NCI-H1417 treated with DMSO at 0.1 percent for 48 hours (cell line): ENCODE results near the gene PLA2G4F.

Experiments
- DNase-seq: peaks from one replicate; lab custom pipeline; 2025; lab: John Stamatoyannopoulos, UW

PLA2G4F gene

GRCh38 chr15:42163947-42164550 is 7.6 kb upstream of the PLA2G4F start:
- no peak for DNase-seq

DNA sequence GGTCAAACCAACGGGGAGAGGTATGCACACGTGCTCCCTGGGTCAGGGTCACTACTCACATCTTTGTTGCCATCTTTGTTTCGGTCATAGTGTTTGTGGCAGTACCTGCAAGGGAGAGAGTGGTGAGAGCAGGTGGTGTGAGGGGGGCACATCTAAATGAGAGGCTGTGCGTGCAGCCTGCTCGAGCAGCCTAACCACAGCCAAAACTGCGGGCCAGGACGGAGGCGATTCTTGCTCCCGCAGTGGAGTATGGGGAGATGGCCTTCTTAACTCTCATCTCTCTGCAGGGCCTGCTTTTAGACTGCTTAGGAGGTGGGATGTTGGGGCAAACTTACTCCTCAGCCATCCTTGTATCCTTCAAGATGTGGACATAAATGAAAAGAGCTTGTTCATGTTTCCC is 6.9 kb upstream of the PLA2G4F start:
- no peak for DNase-seq

DNA sequence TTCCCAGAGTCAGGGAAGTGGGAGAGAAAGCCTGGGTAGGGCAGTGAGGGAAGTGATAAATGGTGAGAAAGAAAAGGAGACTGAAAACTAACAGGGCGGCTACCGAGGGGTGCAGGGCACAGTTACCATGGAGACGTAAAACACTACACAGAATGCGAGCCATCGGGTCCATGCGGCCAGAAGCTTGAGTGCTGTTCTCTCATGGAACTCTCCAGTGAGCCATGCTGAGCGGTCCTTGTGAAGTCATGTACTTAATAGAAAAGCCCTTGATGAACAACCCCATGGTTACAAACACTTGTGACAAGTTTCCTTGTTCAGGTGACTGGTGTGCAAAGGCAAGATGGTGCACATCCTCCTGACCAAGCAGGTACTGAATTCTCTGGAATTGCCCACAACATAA is 3.7 kb upstream of the PLA2G4F start:
- DNase-seq: no peak

GRCh38 chr15:42159381-42160015 is 3.1 kb upstream of the PLA2G4F start:
- DNase-seq: no peak

DNA sequence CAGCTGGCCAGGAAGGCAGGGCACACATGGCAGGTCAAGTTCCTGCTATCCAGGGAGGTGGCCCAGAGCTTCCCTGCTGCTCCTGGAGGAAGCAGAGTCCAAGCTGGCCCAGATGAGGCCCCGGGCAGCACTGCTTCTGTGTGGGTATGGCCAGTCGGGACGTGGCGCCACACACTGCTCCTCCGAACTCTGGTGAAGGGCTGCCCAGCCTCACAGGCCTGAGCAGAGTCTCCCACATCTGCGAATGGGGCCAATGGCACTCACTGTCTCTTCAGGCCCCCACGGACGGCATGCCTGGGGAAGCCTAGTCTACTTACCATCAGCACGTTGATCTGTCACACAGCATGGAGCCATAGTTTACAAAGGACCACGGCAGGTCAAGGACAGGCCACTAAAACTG is 2.5 kb upstream of the PLA2G4F start:
- DNase-seq: no peak

DNA sequence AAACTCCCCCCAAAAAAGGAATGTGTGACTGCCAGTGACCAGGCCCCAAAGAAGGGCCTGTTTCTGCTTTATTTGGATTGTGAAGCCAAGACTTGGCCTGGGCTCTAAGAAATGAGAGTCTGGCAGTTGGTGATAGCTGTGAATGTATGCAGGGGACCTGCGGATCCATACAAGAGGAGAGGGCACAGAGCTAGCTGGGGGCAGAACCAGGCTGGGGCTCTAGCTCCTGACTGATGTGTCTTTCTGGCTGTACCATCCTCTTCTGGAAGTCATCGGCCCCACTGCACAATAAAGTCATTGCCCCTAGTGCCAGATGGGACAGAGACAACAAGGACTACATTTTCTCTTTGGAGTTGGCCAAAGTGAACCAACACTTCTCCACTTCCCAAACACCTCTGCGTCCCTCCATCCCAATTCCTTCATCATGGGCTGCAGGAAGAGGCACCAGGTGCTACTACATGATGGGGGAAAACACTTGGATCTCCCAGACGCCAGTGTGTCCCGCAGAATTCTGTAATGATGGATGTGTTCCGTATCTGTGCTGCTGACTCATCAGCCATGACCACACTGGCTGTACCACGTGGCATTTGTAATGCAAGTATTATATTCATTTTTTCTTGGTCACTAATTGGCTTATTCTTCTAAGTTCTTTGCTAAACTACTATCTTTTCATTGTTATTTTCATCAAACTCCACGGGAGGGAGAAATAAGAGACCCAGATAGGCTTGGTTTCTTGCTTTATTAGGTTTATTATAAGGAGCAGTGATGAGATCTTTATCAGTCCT is 1.7 kb upstream of the PLA2G4F start:
- DNase-seq: no peak

GRCh38 chr15:42157381-42157780 is 945 bp upstream of the PLA2G4F start:
- no peak for DNase-seq

DNA sequence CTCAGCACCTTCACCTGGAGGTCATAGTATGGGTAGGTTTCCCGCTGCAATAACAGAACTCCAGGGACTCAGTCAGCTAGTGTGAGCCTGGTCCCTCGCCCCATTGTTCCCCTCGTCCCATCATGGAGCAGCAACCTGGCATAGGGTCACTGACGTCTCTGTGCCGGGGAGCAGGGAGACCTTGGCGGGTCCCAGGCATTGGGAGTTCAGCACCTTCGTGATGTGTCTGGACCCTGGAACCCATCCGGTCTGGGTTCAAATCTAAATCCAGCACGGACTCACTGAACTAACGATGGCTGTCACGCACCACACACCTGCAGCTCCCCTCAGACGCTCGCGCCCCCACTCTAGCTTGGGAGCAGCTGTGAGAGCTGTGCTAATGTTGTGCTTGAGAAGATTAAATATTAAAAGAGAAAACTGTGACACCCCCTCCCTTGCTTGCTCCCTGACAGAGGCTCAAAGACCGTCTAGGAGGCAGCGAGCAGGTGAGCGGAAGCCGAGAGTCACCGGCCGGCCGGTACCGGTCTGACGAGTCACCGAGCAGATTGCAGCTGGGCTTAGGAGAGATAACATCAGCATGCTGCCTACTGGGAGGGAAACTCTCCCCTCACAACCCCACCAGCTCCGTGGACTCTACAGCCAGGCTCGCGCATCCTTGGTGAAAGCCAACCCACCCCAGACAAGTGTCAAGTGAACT is 742 bp downstream of the PLA2G4F start:
- no peak for DNase-seq

DNA sequence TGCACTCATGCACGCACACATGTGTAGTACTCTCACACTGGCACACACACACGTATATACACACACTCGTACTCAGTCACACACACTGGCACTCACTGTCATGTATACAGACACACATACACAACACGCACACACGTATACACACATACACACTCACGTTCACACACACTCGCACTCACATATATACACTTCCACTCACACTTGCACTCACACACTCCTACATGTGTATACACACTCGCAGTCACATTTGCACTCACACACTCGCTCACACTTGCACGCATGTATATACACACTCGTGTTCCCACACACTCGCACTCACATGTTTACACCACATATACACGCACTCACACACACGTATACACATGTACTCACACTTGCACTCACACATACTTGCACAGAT is 1.5 kb downstream of the PLA2G4F start:
- no peak for DNase-seq

GRCh38 chr15:42154212-42154941 is 2.1 kb downstream of the PLA2G4F start:
- DNase-seq: no peak

DNA sequence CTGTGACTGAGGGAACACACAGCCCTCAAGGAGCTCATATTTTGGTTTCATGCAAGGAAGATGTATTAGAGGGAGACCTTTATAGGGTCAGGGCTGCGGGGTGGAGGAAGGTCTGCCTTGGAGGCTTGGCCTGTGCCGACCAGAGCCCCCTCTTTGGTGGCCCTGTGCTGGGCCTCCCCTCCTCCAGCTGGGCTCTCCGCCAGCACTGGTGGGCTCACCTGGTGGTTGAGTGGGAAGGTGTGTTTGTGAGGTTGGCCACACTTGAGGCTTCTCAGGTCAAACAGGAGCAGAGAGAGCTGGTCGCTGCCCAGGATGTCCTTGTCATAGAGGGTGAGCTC is 2.6 kb downstream of the PLA2G4F start:
- no peak for DNase-seq

- no peak for DNase-seq
These were observed 3.3 kb downstream of the PLA2G4F start for GRCh38 chr15:42152921-42153698.

- no peak for DNase-seq
These were observed 4.1 kb downstream of the PLA2G4F start for GRCh38 chr15:42152196-42152920.

- no peak for DNase-seq
These were observed 4.7 kb downstream of the PLA2G4F start for GRCh38 chr15:42151736-42152135.

GRCh38 chr15:42151141-42151561 is 5.3 kb downstream of the PLA2G4F start:
- DNase-seq: no peak

- no peak for DNase-seq
These were observed 6.0 kb downstream of the PLA2G4F start for GRCh38 chr15:42150219-42150970.

GRCh38 chr15:42149493-42150218 is 6.8 kb downstream of the PLA2G4F start:
- no peak for DNase-seq

GRCh38 chr15:42148808-42149492 is 7.5 kb downstream of the PLA2G4F start:
- DNase-seq: no peak

DNA sequence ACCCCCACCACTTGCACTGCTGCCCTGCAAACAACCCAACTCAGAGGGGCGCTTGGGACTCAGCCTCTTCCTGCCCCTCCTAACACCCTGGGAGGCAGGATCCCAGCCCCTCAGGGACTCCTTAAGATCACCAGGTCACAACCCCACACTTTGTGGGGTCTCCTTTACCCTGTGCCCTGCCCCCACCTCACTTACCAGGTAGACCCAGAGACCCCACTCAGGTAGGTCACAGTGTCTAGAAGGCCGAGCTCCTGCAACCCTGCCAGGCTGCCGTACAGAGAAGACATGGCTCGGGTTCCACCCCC is 9.1 kb downstream of the PLA2G4F start:
- no peak for DNase-seq
